GM12878 (cell line): ENCODE measurements around the gene CSTPP1. TPM values are rescaled to one million over a fixed set of nuclear protein-coding genes. Genes with fewer than 3 reads are reported as not detected.

Source experiments
- ATAC-seq: fragments of 200-7000 bp; cut with Tn5 transposase; 3 replicates; pipeline ENCODE4 v1.9.1; 2020; ENCODE audit warnings: mild to moderate bottlenecking, moderate library complexity
- BruUV-seq: library from RNA; stranded (reverse); fragments of 400-500 nt; replicated peaks from 2 replicates; lab custom pipeline; 2021; lab: Mats Ljungman, UMichigan
- CTCF ChIA-PET: fragments of 300-600 bp; sonication (Branson Sonifier 250); formaldehyde crosslinking; extraction: SDS; loops from one replicate; lab custom pipeline; 2021; ENCODE audit warnings: inconsistent platforms; lab: Yijun Ruan, JAX
- POLR2A ChIA-PET: fragments of 350-600 bp; formaldehyde crosslinking; extraction: SDS; loops from one replicate; lab custom pipeline; 2021; ENCODE audit warnings: inconsistent platforms; lab: Charles Lee
- RAD21 ChIA-PET: fragments of 300-600 bp; sonication (Branson Sonifier 250); formaldehyde crosslinking; loops from one replicate; lab custom pipeline; 2023; ENCODE audit warnings: antibody characterized with exemption; ENCODE audit not compliant: unreplicated experiment; lab: Charles Lee
- SMC1A ChIA-PET: fragments of 300-600 bp; sonication (Branson Sonifier 250); formaldehyde crosslinking; loops from one replicate; lab custom pipeline; 2023; ENCODE audit not compliant: unreplicated experiment, uncharacterized antibody; lab: Charles Lee
- DNase-seq: peaks from one replicate; pipeline ENCODE4 v3.0.0-alpha.2; 2011; ENCODE audit warnings: low read depth, low spot score
- FAIRE-seq: peaks from 3 replicates; lab custom pipeline; 2011; peaks lifted over from hg19 to GRCh38; lab: Jason Lieb, UNC
- H2AFZ ChIP-seq: 2 replicates; pipeline ENCODE4 v1.6.0; 2011; ENCODE audit warnings: low read depth, low read length, control low read depth; ENCODE audit not compliant: control insufficient read depth
- H3K27ac ChIP-seq: 2 replicates; pipeline ENCODE4 v1.5.1; 2011; ENCODE audit warnings: control low read depth; ENCODE audit not compliant: control insufficient read depth, insufficient read depth
- H3K27me3 ChIP-seq, 2 experiments: replicated peaks in 1 of 2; 2 replicates each; pipeline versions ENCODE4 v1.6.0 to v1.6.1; 2011; ENCODE audit warnings: low read length in 1 of 2; ENCODE audit not compliant: control insufficient read depth in 2 of 2, insufficient read depth in 2 of 2
- H3K36me3 ChIP-seq, 2 experiments: 2 replicates each; pipeline ENCODE4 v1.5.1; 2011; ENCODE audit warnings: low read length in 1 of 2; ENCODE audit not compliant: control insufficient read depth in 2 of 2, insufficient read depth in 2 of 2
- H3K4me1 ChIP-seq: 2 replicates; pipeline ENCODE4 v1.6.1; 2011; ENCODE audit warnings: mild to moderate bottlenecking, low read length, moderate library complexity, mixed read lengths; ENCODE audit not compliant: control insufficient read depth, insufficient read depth
- H3K4me2 ChIP-seq: 2 replicates; pipeline ENCODE4 v1.6.0; 2011; ENCODE audit warnings: control low read depth; ENCODE audit not compliant: control insufficient read depth, insufficient read depth
- H3K4me3 ChIP-seq: fragments of 200-600 bp; sonication (generic); 2 replicates; pipeline ENCODE4 v1.5.1; 2016
- H3K79me2 ChIP-seq: 2 replicates; pipeline ENCODE4 v1.6.0; 2011; ENCODE audit warnings: low read length; ENCODE audit not compliant: control insufficient read depth, insufficient read depth
- H3K9ac ChIP-seq: 2 replicates; pipeline ENCODE4 v1.8.0; 2011; ENCODE audit warnings: low read length, control low read depth, mixed read lengths; ENCODE audit not compliant: control insufficient read depth, insufficient read depth
- H3K9me3 ChIP-seq: replicated peaks from 3 replicates; pipeline ENCODE4 v1.5.1; 2011; ENCODE audit warnings: mild to moderate bottlenecking, low read length; ENCODE audit not compliant: control insufficient read depth, insufficient read depth
- H4K20me1 ChIP-seq: 2 replicates; pipeline ENCODE4 v1.6.0; 2011; ENCODE audit not compliant: control insufficient read depth, insufficient read depth
- ATF3 ChIP-seq: IDR thresholded peaks from 2 replicates; pipeline ENCODE4 v1.6.1; 2011; ENCODE audit warnings: low read depth, mild to moderate bottlenecking, low read length, moderate library complexity, borderline replicate concordance; ENCODE audit errors: extremely low read depth
- BCL11A ChIP-seq: IDR thresholded peaks from 2 replicates; pipeline ENCODE4 v1.6.1; 2011; ENCODE audit warnings: low read depth, low read length
- ETV6 ChIP-seq, 2 experiments: fragments of 450-650 bp in 1 of 2; IDR thresholded peaks in 1 of 2; conservative IDR thresholded peaks in 1 of 2; 2 replicates each; pipeline ENCODE4 v1.6.1; 2014; ENCODE audit warnings: antibody characterized with exemption in 1 of 2, borderline replicate concordance in 1 of 2, low read depth in 1 of 2, mild to moderate bottlenecking in 1 of 2, moderate library complexity in 1 of 2
- HDAC6 ChIP-seq: fragments of 200-600 bp; sonication (generic); IDR thresholded peaks from one replicate; pipeline ENCODE4 v1.8.0; 2017; ENCODE audit warnings: antibody characterized with exemption; ENCODE audit not compliant: unreplicated experiment
- JUNB ChIP-seq: IDR thresholded peaks from 2 replicates; pipeline ENCODE4 v1.6.1; 2016; ENCODE audit warnings: antibody characterized with exemption, mild to moderate bottlenecking
- NFYB ChIP-seq: IDR thresholded peaks from 2 replicates; pipeline ENCODE4 v1.6.1; 2011; ENCODE audit warnings: low read depth, mild to moderate bottlenecking, low read length, improper control_type of control experiment, moderate library complexity; ENCODE audit not compliant: insufficient read depth
- PML ChIP-seq: IDR thresholded peaks from 2 replicates; pipeline ENCODE4 v1.6.1; 2012; ENCODE audit warnings: low read length, inconsistent platforms
- POLR2AphosphoS2 ChIP-seq: IDR thresholded peaks from 2 replicates; pipeline ENCODE4 v1.6.1; 2011; ENCODE audit warnings: low read depth, mild to moderate bottlenecking, low read length, improper control_type of control experiment, moderate library complexity
- PRDM15 ChIP-seq: fragments of 450-650 bp; formaldehyde crosslinking; IDR thresholded peaks from 2 replicates; pipeline ENCODE4 v1.4.0; 2020; ENCODE audit warnings: mild to moderate bottlenecking, moderate library complexity
- RAD21 ChIP-seq: IDR thresholded peaks from 2 replicates; pipeline ENCODE4 v1.6.1; 2011; ENCODE audit warnings: mild to moderate bottlenecking, low read depth, low read length, moderate library complexity; ENCODE audit not compliant: insufficient read depth
- SMAD1 ChIP-seq: fragments of 450-650 bp; IDR thresholded peaks from 2 replicates; pipeline ENCODE4 v1.6.1; 2018; ENCODE audit warnings: mild to moderate bottlenecking, low read depth; ENCODE audit not compliant: partially characterized antibody
- SMAD5 ChIP-seq: IDR thresholded peaks from 2 replicates; pipeline ENCODE4 v1.6.1; 2016; ENCODE audit warnings: antibody characterized with exemption, low read depth
- SMARCA5 ChIP-seq: fragments of 450-650 bp; IDR thresholded peaks from 2 replicates; pipeline ENCODE4 v1.6.1; 2017; ENCODE audit warnings: mild to moderate bottlenecking
- WRNIP1 ChIP-seq: IDR thresholded peaks from 2 replicates; pipeline ENCODE4 v1.6.1; 2011; ENCODE audit warnings: low read depth, low read length, improper control_type of control experiment, borderline replicate concordance
- YBX1 ChIP-seq: fragments of 450-650 bp; IDR thresholded peaks from 2 replicates; pipeline ENCODE4 v1.6.1; 2016; ENCODE audit warnings: antibody characterized with exemption
- ZBTB11 ChIP-seq: fragments of 450-650 bp; formaldehyde crosslinking; IDR thresholded peaks from 2 replicates; pipeline ENCODE4 v1.5.0; 2022; ENCODE audit warnings: mild to moderate bottlenecking, missing genetic modification characterization
- WGBS: methylation state at CpG from one replicate; pipeline ENCODE4 v1.1.6; 2016; ENCODE audit warnings: low lambda C conversion rate; ENCODE audit not compliant: insufficient replicate concordance, insufficient coverage; ENCODE audit errors: missing lambda C conversion rate; 5-methylcytosine and 5-hydroxymethylcytosine counted together
- in situ Hi-C: fragments of 300-500 bp; cut with MboI; formaldehyde crosslinking; loops from 9 replicates; pipeline ENCODE4 v1.14.3; 2018; ENCODE audit warnings: mixed read lengths
- intact Hi-C: fragments of 100-400 bp; cut with micrococcal nuclease; formaldehyde crosslinking; loops from one replicate; pipeline ENCODE4 v1.14.2; 2022; ENCODE audit not compliant: unreplicated experiment
- polyA plus RNA-seq, 11 experiments: library from polyadenylated mRNA; depleted of rRNA in 4 of 11; unstranded in 6 of 11; stranded (reverse) in 5 of 11; fragments of >200 nt; fragmentation: Nextera tagmentation in 4 of 11; fragmentation: Illumina TruSeq in 1 of 11; extraction: Ambion mirVana in 4 of 11; extraction: Trizol in 1 of 11; gene quantifications; 1 replicate in 1 of 11; 2 replicates in 10 of 11; pipeline versions ENCODE4 v1.2.1 to v1.2.3, GENCODE V29; 2011 to 2016; ENCODE audit warnings: inconsistent platforms in 2 of 11, missing spikeins in 2 of 11, low read depth in 1 of 11
- total RNA-seq, 4 experiments: library from RNA; depleted of rRNA in 3 of 4; stranded (reverse); fragments of >200 nt in 3 of 4; fragmentation: Illumina TruSeq in 1 of 4; extraction: Trizol in 1 of 4; gene quantifications; 2 replicates each; pipeline versions ENCODE4 v1.2.1 to v1.2.3, GENCODE V29; 2013 to 2021

Gene CSTPP1
- total and polyA plus RNA-seq, 10 of the 15 experiments (the other 5 are each of a cell fraction or from before 2014, with no cell fraction given), result 7.1 to 23.4 (median 17.5) TPM

- peaks cover 14% of the 10 kb centered on the region for H3K4me1 ChIP-seq
- FAIRE-seq, result no peak
- peak; percentile 42 for DNase-seq
- in situ Hi-C loops, result no loop called here
- no peak overlapping the region for H3K4me3 ChIP-seq
- H3K4me2 ChIP-seq, result no peak overlapping the region; the same call in 1 of the 2 replicates
- H2AFZ ChIP-seq, result no peak overlapping the region
- BruUV-seq, result no TSS peak
- no peaks in the 10 kb centered on the region for H3K79me2 ChIP-seq
- H3K9me3 ChIP-seq, result peaks cover 4% of the 10 kb centered on the region; the same call in 2 of the 3 replicates
- ATAC-seq, result peak; percentile 66
- ChIA-PET RAD21 (interaction anchor here (0.9 to 1.2 kb wide), 5 partner anchors 35 to 111 kb away, joined by 3 to 8 read pairs (median 3); partner anchors contain the start of gene CSTPP1), CTCF (interaction anchor here (0.9 to 1.7 kb wide), 7 partner anchors 10 to 132 kb away, joined by 3 to 4 read pairs (median 3); no protein-coding TSS in a partner anchor), SMC1A (interaction anchor here (0.5 to 1.9 kb wide), 10 partner anchors 10 to 53 kb away, joined by 3 to 8 read pairs (median 3); no protein-coding TSS in a partner anchor), POLR2A (interaction anchor here (0.6 to 1.5 kb wide), 3 partner anchors 9 to 85 kb away, joined by 3 to 5 read pairs (median 3); no protein-coding TSS in a partner anchor)
- H3K27me3 ChIP-seq, result no peaks in the 10 kb centered on the region
- intact Hi-C loops, result no loop called here
- H3K27ac ChIP-seq, result no peak overlapping the region
- WGBS, result 33% methylated on average over 2 of the region's 2 CpGs
- no peak overlapping the region for H3K9ac ChIP-seq
- no peaks in the 10 kb centered on the region for H3K36me3 ChIP-seq
- no peaks in the 10 kb centered on the region for H4K20me1 ChIP-seq
- TF ChIP-seq POLR2AphosphoS2 (no peak), SMARCA5 (no peak), SMAD1 (no peak), SMAD5 (no peak), ZBTB11 (no peak), NFYB (no peak), RAD21 (no peak), HDAC6 (no peak), ETV6 (conservative IDR thresholded peaks at IDR 0.05 in 1 of 2, IDR thresholded peaks at IDR 0.05 in 1 of 2; ENCODE audit: borderline replicate concordance in 1 of 2, low read depth in 1 of 2) (no peak), BCL11A (no peak), PRDM15 (CRISPR knock-in tag) (no peak), ATF3 (no peak), WRNIP1 (no peak), JUNB (no peak), PML (no peak), YBX1 (no peak)
Measured at GRCh38 chr11:47020793-47021526, 84.4 kb downstream of the CSTPP1 start.
